SU-DHL-6 (cell line): ENCODE results near the gene HTR6.

Experiments
- H2AFZ ChIP-seq: fragments of 200-600 bp; sonication (generic); 2 replicates; pipeline ENCODE4 v1.6.1; 2014; ENCODE audit warnings: low read depth, mild to moderate bottlenecking, moderate library complexity, mixed read lengths, antibody characterized with exemption, low read length; ENCODE audit not compliant: severe bottlenecking
- H3F3A ChIP-seq: fragments of 200-600 bp; shearing (Covaris generic); 2 replicates; pipeline ENCODE4 v1.6.0; 2016; ENCODE audit warnings: antibody characterized with exemption, mild to moderate bottlenecking; ENCODE audit not compliant: insufficient read depth
- H3K27ac ChIP-seq: fragments of 200-600 bp; sonication (generic); 2 replicates; pipeline ENCODE4 v1.5.1; 2016; ENCODE audit warnings: low read depth, mild to moderate bottlenecking, low read length, moderate library complexity, mixed read lengths
- H3K27me3 ChIP-seq: fragments of 200-600 bp; sonication (generic), shearing (Covaris generic); 2 replicates; pipeline ENCODE4 v1.6.0; 2014; ENCODE audit warnings: mild to moderate bottlenecking, low read length
- H3K36me3 ChIP-seq: fragments of 200-600 bp; sonication (generic); 2 replicates; pipeline ENCODE4 v1.6.1; 2014; ENCODE audit warnings: mild to moderate bottlenecking, low read length, mixed read lengths
- H3K4me2 ChIP-seq: fragments of 300-600, 200-600 bp; shearing (Covaris generic), sonication (generic); 2 replicates; pipeline ENCODE4 v1.6.0; 2014; ENCODE audit warnings: low read length, low read depth, mild to moderate bottlenecking; ENCODE audit not compliant: poor library complexity, severe bottlenecking
- H3K4me3 ChIP-seq: fragments of 200-600 bp; sonication (generic); 2 replicates; pipeline ENCODE4 v1.5.1; 2014; ENCODE audit warnings: antibody characterized with exemption, low read length, mild to moderate bottlenecking, mixed read lengths; ENCODE audit not compliant: insufficient read depth, poor library complexity, severe bottlenecking
- H3K79me2 ChIP-seq: fragments of 200-600 bp; sonication (generic); 2 replicates; pipeline ENCODE4 v1.6.1; 2014; ENCODE audit warnings: mild to moderate bottlenecking, low read length, moderate library complexity; ENCODE audit not compliant: insufficient read depth
- H3K9ac ChIP-seq: fragments of 200-600 bp; sonication (generic); 2 replicates; pipeline ENCODE4 v1.7.0; 2014; ENCODE audit warnings: mild to moderate bottlenecking, low read length
- H3K9me2 ChIP-seq: fragments of 200-600 bp; sonication (generic); replicated peaks from 2 replicates; pipeline ENCODE4 v1.6.1; 2014; ENCODE audit warnings: low read length; ENCODE audit not compliant: insufficient read depth
- H3K9me3 ChIP-seq: fragments of 200-600 bp; sonication (generic); 2 replicates; pipeline ENCODE4 v1.6.1; 2014; ENCODE audit warnings: low read length, mixed read lengths; ENCODE audit not compliant: insufficient read depth
- H4K20me1 ChIP-seq: fragments of 200-600 bp; sonication (generic); 2 replicates; pipeline ENCODE4 v1.6.1; 2014; ENCODE audit warnings: low read depth, mild to moderate bottlenecking, antibody characterized with exemption, low read length, moderate library complexity, mixed read lengths
- CTCF ChIP-seq: fragments of 200-600 bp; sonication (generic); IDR thresholded peaks from one replicate; pipeline ENCODE4 v1.5.1; 2017; ENCODE audit warnings: antibody characterized with exemption, mild to moderate bottlenecking, low read length, moderate library complexity; ENCODE audit not compliant: insufficient read depth, poor library complexity, severe bottlenecking
- EZH2phosphoT487 ChIP-seq: fragments of 200-600 bp; sonication (generic), shearing (Covaris generic); conservative IDR thresholded peaks from 2 replicates; pipeline ENCODE4 v1.6.1; 2018; ENCODE audit warnings: mild to moderate bottlenecking, antibody characterized with exemption, low read length, moderate library complexity, mixed read lengths

Gene HTR6

GRCh38 chr1:19696820-19697219, 32.1 kb downstream of the HTR6 start:
- no peak overlapping the region for H3K4me3 ChIP-seq
- no peaks in the 10 kb centered on the region for H4K20me1 ChIP-seq
- H3K9me2 ChIP-seq, result no peaks in the 10 kb centered on the region
- no peak overlapping the region for H3K9ac ChIP-seq
- H3K27me3 ChIP-seq, result no peaks in the 10 kb centered on the region
- H3K27ac ChIP-seq, result no peak overlapping the region
- TF ChIP-seq EZH2phosphoT487, result no peak
- no peaks in the 10 kb centered on the region for H3F3A ChIP-seq
- no peaks in the 10 kb centered on the region for H3K9me3 ChIP-seq
- no peak overlapping the region for H3K4me2 ChIP-seq
- no peaks in the 10 kb centered on the region for H3K36me3 ChIP-seq
- no peaks in the 10 kb centered on the region for H3K79me2 ChIP-seq
- H2AFZ ChIP-seq, result no peak overlapping the region

- no peak overlapping the region for H3K4me3 ChIP-seq
- no peaks in the 10 kb centered on the region for H3K9me2 ChIP-seq
- no peak for TF ChIP-seq EZH2phosphoT487
- TF ChIP-seq CTCF, result no peak
- no peaks in the 10 kb centered on the region for H3F3A ChIP-seq
- no peak overlapping the region for H2AFZ ChIP-seq
- H3K9me3 ChIP-seq, result no peaks in the 10 kb centered on the region
- H3K79me2 ChIP-seq, result no peaks in the 10 kb centered on the region
- no peak overlapping the region for H3K4me2 ChIP-seq
- H3K27me3 ChIP-seq, result no peaks in the 10 kb centered on the region
- H3K36me3 ChIP-seq, result no peaks in the 10 kb centered on the region
- no peak overlapping the region for H3K27ac ChIP-seq
- H3K9ac ChIP-seq, result no peak overlapping the region
- no peaks in the 10 kb centered on the region for H4K20me1 ChIP-seq
These were observed 33.5 kb downstream of the HTR6 start for GRCh38 chr1:19698181-19698580.

GRCh38 chr1:19700079-19700777, 35.6 kb downstream of the HTR6 start:
- Histone ChIP-seq H3K27ac (no peak overlapping the region), H3K79me2 (no peaks in the 10 kb centered on the region), H3K27me3 (no peaks in the 10 kb centered on the region), H3K4me3 (no peak overlapping the region), H3K9ac (no peak overlapping the region), H3K36me3 (no peaks in the 10 kb centered on the region), H3K9me3 (no peaks in the 10 kb centered on the region), H4K20me1 (no peaks in the 10 kb centered on the region), H3K9me2 (no peaks in the 10 kb centered on the region), H3F3A (no peaks in the 10 kb centered on the region), H3K4me2 (no peak overlapping the region), H2AFZ (no peak overlapping the region)
- TF ChIP-seq CTCF, result no peak
- no peak for TF ChIP-seq EZH2phosphoT487

- Histone ChIP-seq H3K4me3 (no peak overlapping the region), H3K9me2 (no peaks in the 10 kb centered on the region)
These were observed 38.6 kb downstream of the HTR6 start for GRCh38 chr1:19703280-19703679.

More at GRCh38 chr1:19703280-19703679, 38.6 kb downstream of the HTR6 start:
- Histone ChIP-seq H3F3A (no peaks in the 10 kb centered on the region), H3K4me2 (no peak overlapping the region), H3K79me2 (no peaks in the 10 kb centered on the region), H3K27me3 (no peaks in the 10 kb centered on the region), H3K36me3 (no peaks in the 10 kb centered on the region), H3K9ac (no peak overlapping the region), H2AFZ (no peak overlapping the region), H3K9me3 (no peaks in the 10 kb centered on the region), H4K20me1 (no peaks in the 10 kb centered on the region), H3K27ac (no peak overlapping the region)
- TF ChIP-seq CTCF (no peak), EZH2phosphoT487 (no peak)
